ENCODE measurements around the gene MYL4.

GRCh38 chr17:47162013-47162622 lies 47.0 kb upstream of the MYL4 start:
- TF ChIP-seq POLR2A (IDR thresholded peaks at IDR 0.05) (no peak), CTCF (IDR thresholded peaks at IDR 0.05) (no peak)

All from esophagus squamous epithelium (tissue), 4 donors.